Activated CD4-positive, alpha-beta T cell treated with anti-CD3 and anti-CD28 coated beads for 36 hours (primary cell): ENCODE data around the gene MED12L. TPM values are rescaled to one million over a fixed set of nuclear protein-coding genes. Genes with fewer than 3 reads are reported as not detected.
"Not testable (repeated sequence)": the region's sequence is repeated elsewhere in the genome, so short reads cannot be mapped to it uniquely, and the experiment has no call there.

Experiments used
- ATAC-seq: fragments of 200-7000 bp; cut with Tn5 transposase; one replicate; pipeline ENCODE4 v1.10.0; 2021; ENCODE audit warnings: mild to moderate bottlenecking, moderate library complexity
- CTCF ChIA-PET: fragments of 350-600 bp; sonication (Branson Sonifier 250); formaldehyde crosslinking; loops from one replicate; lab custom pipeline; 2021; ENCODE audit warnings: antibody characterized with exemption; lab: Charles Lee
- POLR2A ChIA-PET: fragments of 350-600 bp; sonication (Branson Sonifier 250); formaldehyde crosslinking; loops from one replicate; lab custom pipeline; 2021; ENCODE audit warnings: antibody characterized with exemption, inconsistent platforms; lab: Charles Lee
- DNase-seq: peaks from one replicate; pipeline ENCODE4 v3.0.0-alpha.2; 2020
- H3K27ac Mint-ChIP-seq: one replicate; pipeline ENCODE4 v1.8.0; 2021; ENCODE audit warnings: mixed read lengths
- H3K27me3 Mint-ChIP-seq: one replicate; pipeline ENCODE4 v1.8.0; 2021; ENCODE audit warnings: mixed read lengths
- H3K36me3 Mint-ChIP-seq: one replicate; pipeline ENCODE4 v1.8.0; 2021; ENCODE audit warnings: low read depth, mixed read lengths
- H3K4me1 Mint-ChIP-seq: one replicate; pipeline ENCODE4 v1.8.0; 2021; ENCODE audit warnings: mixed read lengths
- H3K4me3 Mint-ChIP-seq: one replicate; pipeline ENCODE4 v1.8.0; 2021; ENCODE audit warnings: mild to moderate bottlenecking, moderate library complexity, mixed read lengths
- H3K9me3 Mint-ChIP-seq: one replicate; pipeline ENCODE4 v1.8.0; 2021; ENCODE audit warnings: low read depth, mixed read lengths
- intact Hi-C, 2 experiments: fragments of 100-400 bp; cut with DNase I in 1 of 2; cut with micrococcal nuclease in 1 of 2; formaldehyde crosslinking; loops; one replicate each; pipeline versions ENCODE4 v1.14.2 to v1.15.1; 2022 to 2024; cut with DNase I, micrococcal nuclease
- total RNA-seq, 2 experiments: library from RNA; stranded (reverse); gene quantifications; one replicate each; pipeline ENCODE4 v1.2.3, GENCODE V29; 2021

Gene MED12L
- total RNA-seq, 2 experiments from 2014 or later, result 2.4 to 3.0 TPM

DNA sequence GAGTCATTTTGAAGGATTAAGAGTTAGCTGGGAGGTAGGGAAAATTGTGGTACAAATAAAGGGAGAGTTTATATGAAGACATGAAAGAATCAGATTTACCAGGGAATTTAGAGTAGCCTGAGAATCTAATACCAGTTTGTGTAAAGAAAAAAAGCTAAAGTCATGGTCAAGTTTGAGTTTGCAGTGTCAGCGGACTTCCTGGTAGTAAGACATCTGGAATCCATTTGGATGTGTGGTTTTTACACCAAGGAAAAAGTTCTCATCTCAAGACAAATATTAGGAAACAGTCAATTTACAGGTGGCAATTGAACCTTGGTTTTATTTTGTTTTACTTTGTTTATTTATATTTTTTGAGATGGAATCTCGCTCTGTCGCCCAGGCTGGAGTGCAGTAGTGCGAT, 300.6 kb downstream of the MED12L start:
- POLR2A ChIA-PET, result no interaction called here
- Mint-ChIP-seq H3K4me1 (peaks cover 3% of the 10 kb centered on the region), H3K36me3 (no peaks in the 10 kb centered on the region), H3K27me3 (no peaks in the 10 kb centered on the region), H3K9me3 (no peaks in the 10 kb centered on the region), H3K27ac (no peak overlapping the region), H3K4me3 (no peak overlapping the region)
- CTCF ChIA-PET, result interaction anchor here (0.9 kb wide), 1 partner anchor 29 kb away, joined by 3 read pairs; no protein-coding TSS in a partner anchor
- no peak for DNase-seq
- intact Hi-C loops, result no loop called here
- ATAC-seq, result no peak

DNA sequence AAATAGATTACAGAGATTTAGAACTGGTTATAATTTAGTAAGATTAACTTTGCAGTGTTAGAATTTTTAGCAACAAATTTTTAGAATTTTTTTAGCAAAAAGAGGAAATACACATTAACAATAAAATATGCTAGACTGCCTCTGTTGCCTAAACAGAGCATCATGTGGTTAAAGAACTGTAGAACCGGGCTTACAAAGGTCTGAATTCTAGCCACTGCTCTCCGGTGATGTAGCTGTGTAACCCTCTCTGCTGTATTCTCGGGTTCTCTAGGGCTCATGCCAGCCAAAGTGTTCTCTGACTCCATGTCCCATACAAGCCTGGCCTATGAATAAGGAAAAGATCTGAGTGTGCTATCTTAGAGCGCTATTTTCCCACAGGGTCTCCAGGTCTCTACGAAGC, 302.0 kb downstream of the MED12L start:
- peaks cover 3% of the 10 kb centered on the region for H3K4me1 Mint-ChIP-seq
- DNase-seq, result no peak
- ChIA-PET CTCF (interaction anchor here (0.7 kb wide), 1 partner anchor 20 kb away, joined by 4 read pairs; no protein-coding TSS in a partner anchor), POLR2A (no interaction called here)
- H3K36me3 Mint-ChIP-seq, result no peaks in the 10 kb centered on the region
- H3K27ac Mint-ChIP-seq, result no peak overlapping the region
- H3K4me3 Mint-ChIP-seq, result no peak overlapping the region
- ATAC-seq, result no peak
- peaks cover 3% of the 10 kb centered on the region for H3K27me3 Mint-ChIP-seq
- H3K9me3 Mint-ChIP-seq, result no peaks in the 10 kb centered on the region
- intact Hi-C loops, result no loop called here

DNA sequence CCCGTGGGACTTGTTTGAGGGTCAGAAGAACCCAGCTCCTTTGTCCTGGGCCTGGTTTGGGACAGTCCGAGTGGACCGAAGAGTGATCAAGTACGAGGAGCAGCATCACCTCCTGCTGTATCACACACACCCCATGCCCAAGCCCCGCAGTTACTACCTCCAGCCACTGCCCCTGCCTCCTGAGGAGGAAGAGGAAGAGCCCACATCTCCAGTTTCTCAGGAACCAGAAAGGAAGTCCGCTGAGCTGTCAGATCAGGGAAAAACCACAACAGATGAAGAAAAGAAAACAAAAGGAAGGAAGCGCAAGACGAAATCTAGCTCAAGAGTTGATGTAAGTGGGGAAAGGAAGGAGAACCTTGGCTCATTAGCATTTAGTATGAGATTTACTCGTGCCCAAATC, 302.4 kb downstream of the MED12L start:
- intact Hi-C loops, result no loop called here

GRCh38 chr3:151391720-151392119, 306.3 kb downstream of the MED12L start:
- intact Hi-C loops, result no loop called here
- POLR2A ChIA-PET, result no interaction called here
- Mint-ChIP-seq H3K27me3 (peaks cover 3% of the 10 kb centered on the region), H3K36me3 (no peaks in the 10 kb centered on the region), H3K9me3 (no peaks in the 10 kb centered on the region), H3K27ac (no peak overlapping the region), H3K4me3 (no peak overlapping the region), H3K4me1 (no peaks in the 10 kb centered on the region)
- CTCF ChIA-PET, result no interaction called here
- no peak for DNase-seq
- ATAC-seq, result no peak

More for the DNA sequence above, 302.4 kb downstream of the MED12L start:
- peaks cover 3% of the 10 kb centered on the region for H3K4me1 Mint-ChIP-seq
- POLR2A ChIA-PET, result no interaction called here
- no peaks in the 10 kb centered on the region for H3K9me3 Mint-ChIP-seq
- H3K27ac Mint-ChIP-seq, result no peak overlapping the region
- no peaks in the 10 kb centered on the region for H3K36me3 Mint-ChIP-seq
- no peak overlapping the region for H3K4me3 Mint-ChIP-seq
- ATAC-seq, result no peak
- CTCF ChIA-PET, result no interaction called here
- H3K27me3 Mint-ChIP-seq, result peaks cover 3% of the 10 kb centered on the region
- no peak for DNase-seq

DNA sequence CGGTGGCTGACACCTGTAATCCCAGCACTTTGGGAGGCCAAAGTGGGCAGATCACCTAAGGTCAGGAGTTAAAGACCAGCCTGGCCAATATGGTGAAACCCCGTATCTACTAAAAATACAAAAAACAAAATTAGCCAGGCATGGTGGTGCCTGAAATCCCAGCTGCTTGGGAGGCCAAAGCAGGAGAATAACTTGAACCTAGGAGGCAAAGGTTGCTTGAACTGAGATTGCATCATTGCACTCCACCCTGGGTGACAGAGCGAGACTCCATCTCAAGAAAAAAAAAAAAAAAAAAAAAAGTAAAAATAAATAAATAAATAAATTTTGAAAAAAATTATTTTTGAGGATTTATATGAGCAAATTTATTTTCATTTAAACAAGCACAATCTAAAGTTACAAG, 306.7 kb downstream of the MED12L start:
- intact Hi-C loops, H3K36me3 Mint-ChIP-seq, ATAC-seq, POLR2A ChIA-PET, H3K27me3 Mint-ChIP-seq, CTCF ChIA-PET, DNase-seq, H3K9me3 Mint-ChIP-seq, H3K4me1 Mint-ChIP-seq, H3K4me3 Mint-ChIP-seq, H3K27ac Mint-ChIP-seq: not testable (repeated sequence)

- H3K9me3 Mint-ChIP-seq, result no peaks in the 10 kb centered on the region
- H3K36me3 Mint-ChIP-seq, result no peaks in the 10 kb centered on the region
- no peak overlapping the region for H3K4me3 Mint-ChIP-seq
- DNase-seq, result no peak
- POLR2A ChIA-PET, result no interaction called here
- H3K27ac Mint-ChIP-seq, result no peak overlapping the region
- CTCF ChIA-PET, result no interaction called here
- H3K27me3 Mint-ChIP-seq, result peaks cover 3% of the 10 kb centered on the region
- no peaks in the 10 kb centered on the region for H3K4me1 Mint-ChIP-seq
- intact Hi-C loops, result no loop called here
- no peak for ATAC-seq
These were observed 307.8 kb downstream of the MED12L start for GRCh38 chr3:151393146-151393830.

GRCh38 chr3:151393941-151394340, 308.5 kb downstream of the MED12L start:
- DNase-seq (no peak), ATAC-seq (no peak)
- peaks cover 3% of the 10 kb centered on the region for H3K27me3 Mint-ChIP-seq
- no peak overlapping the region for H3K4me3 Mint-ChIP-seq
- H3K9me3 Mint-ChIP-seq, result no peaks in the 10 kb centered on the region
- no peak overlapping the region for H3K27ac Mint-ChIP-seq
- ChIA-PET POLR2A (no interaction called here), CTCF (no interaction called here)
- H3K36me3 Mint-ChIP-seq, result no peaks in the 10 kb centered on the region
- intact Hi-C loops, result no loop called here
- no peaks in the 10 kb centered on the region for H3K4me1 Mint-ChIP-seq

GRCh38 chr3:151394611-151395010, 309.1 kb downstream of the MED12L start:
- Mint-ChIP-seq H3K4me1 (no peaks in the 10 kb centered on the region), H3K27me3 (peaks cover 3% of the 10 kb centered on the region), H3K9me3 (no peaks in the 10 kb centered on the region), H3K36me3 (no peaks in the 10 kb centered on the region), H3K27ac (no peak overlapping the region), H3K4me3 (no peak overlapping the region)
- DNase-seq (no peak), ATAC-seq (no peak)
- ChIA-PET POLR2A (no interaction called here), CTCF (interaction anchor here (0.7 to 1.5 kb wide), 2 partner anchors 15 to 108 kb away, joined by 3 read pairs; no protein-coding TSS in a partner anchor)
- intact Hi-C loops, result no loop called here

- no peaks in the 10 kb centered on the region for H3K9me3 Mint-ChIP-seq
- ATAC-seq, result no peak
- CTCF ChIA-PET, result interaction anchor here (0.9 to 1.5 kb wide), 3 partner anchors 16 to 79 kb away, joined by 3 read pairs; partner anchors contain the start of gene GPR87
- H3K36me3 Mint-ChIP-seq, result no peaks in the 10 kb centered on the region
- H3K27ac Mint-ChIP-seq, result no peak overlapping the region
- POLR2A ChIA-PET, result no interaction called here
- DNase-seq, result no peak
- H3K4me3 Mint-ChIP-seq, result no peak overlapping the region
- H3K4me1 Mint-ChIP-seq, result no peaks in the 10 kb centered on the region
- H3K27me3 Mint-ChIP-seq, result peaks cover 3% of the 10 kb centered on the region
- intact Hi-C loops, result no loop called here
These were observed 310.3 kb downstream of the MED12L start for GRCh38 chr3:151395806-151396205.

GRCh38 chr3:151398895-151399294, 313.4 kb downstream of the MED12L start:
- Mint-ChIP-seq H3K27me3 (no peaks in the 10 kb centered on the region), H3K9me3 (no peaks in the 10 kb centered on the region), H3K27ac (no peak overlapping the region), H3K4me1 (no peaks in the 10 kb centered on the region), H3K36me3 (no peaks in the 10 kb centered on the region), H3K4me3 (no peak overlapping the region)
- intact Hi-C loops, result no loop called here
- ATAC-seq (no peak), DNase-seq (no peak)
- ChIA-PET POLR2A (no interaction called here), CTCF (interaction anchor here (0.5 to 1.4 kb wide), 2 partner anchors 9 to 376 kb away, joined by 3 to 4 read pairs; no protein-coding TSS in a partner anchor)

DNA sequence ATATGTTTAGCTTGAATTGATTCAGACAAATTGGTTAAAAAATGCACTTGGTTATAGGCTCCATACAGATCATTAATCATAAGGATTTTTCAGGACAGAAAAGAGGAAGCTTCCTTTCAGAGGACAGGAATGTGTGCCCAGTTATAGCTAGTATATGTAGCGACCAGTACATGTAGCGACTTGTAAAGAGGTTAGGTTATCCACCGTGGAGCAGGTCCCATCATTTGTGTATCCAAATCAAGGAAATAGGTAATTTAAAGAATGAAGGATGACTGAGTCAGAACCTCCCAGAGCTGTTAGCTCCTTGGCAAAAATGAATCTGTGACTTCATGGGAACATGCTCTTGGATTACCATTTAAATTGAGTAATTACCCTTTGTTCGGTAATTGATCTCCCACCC, 314.9 kb downstream of the MED12L start:
- ATAC-seq (no peak), DNase-seq (no peak)
- Mint-ChIP-seq H3K9me3 (no peaks in the 10 kb centered on the region), H3K4me3 (no peak overlapping the region), H3K27ac (no peak overlapping the region), H3K27me3 (no peaks in the 10 kb centered on the region), H3K4me1 (peaks cover 5% of the 10 kb centered on the region), H3K36me3 (no peaks in the 10 kb centered on the region)
- ChIA-PET POLR2A (no interaction called here), CTCF (interaction anchor here (0.8 to 1.4 kb wide), 2 partner anchors 10 to 16 kb away, joined by 3 to 4 read pairs; partner anchors contain the start of gene P2RY12)
- intact Hi-C loops, result no loop called here

GRCh38 chr3:151402349-151402748, 316.9 kb downstream of the MED12L start:
- H3K4me3 Mint-ChIP-seq, result no peak overlapping the region
- no peak for ATAC-seq
- no peak for DNase-seq
- CTCF ChIA-PET, result interaction anchor here (0.6 kb wide), 1 partner anchor 73 kb away, joined by 5 read pairs; no protein-coding TSS in a partner anchor
- no peaks in the 10 kb centered on the region for H3K9me3 Mint-ChIP-seq
- peaks cover 5% of the 10 kb centered on the region for H3K4me1 Mint-ChIP-seq
- POLR2A ChIA-PET, result no interaction called here
- no peaks in the 10 kb centered on the region for H3K27me3 Mint-ChIP-seq
- intact Hi-C loops, result no loop called here
- H3K27ac Mint-ChIP-seq, result no peak overlapping the region
- no peaks in the 10 kb centered on the region for H3K36me3 Mint-ChIP-seq
